NCI-H460 (cell line): ENCODE results near the gene NDUFA13. TPM values are rescaled to one million over a fixed set of nuclear protein-coding genes. Genes with fewer than 3 reads are reported as not detected.

Experiments used
- DNase-seq: peaks from one replicate; pipeline ENCODE4 v3.0.0-alpha.2; 2016; ENCODE audit warnings: low read depth; ENCODE audit errors: extremely low read depth
- total RNA-seq: library from RNA; depleted of rRNA; stranded (reverse); fragments of >200 nt; shearing (Covaris generic); gene quantifications from 2 replicates; pipeline ENCODE4 v1.2.3, GENCODE V29; 2014; rRNA removed

NDUFA13 gene
- total RNA-seq, 1 experiment from 2014 or later: 134 TPM

DNA sequence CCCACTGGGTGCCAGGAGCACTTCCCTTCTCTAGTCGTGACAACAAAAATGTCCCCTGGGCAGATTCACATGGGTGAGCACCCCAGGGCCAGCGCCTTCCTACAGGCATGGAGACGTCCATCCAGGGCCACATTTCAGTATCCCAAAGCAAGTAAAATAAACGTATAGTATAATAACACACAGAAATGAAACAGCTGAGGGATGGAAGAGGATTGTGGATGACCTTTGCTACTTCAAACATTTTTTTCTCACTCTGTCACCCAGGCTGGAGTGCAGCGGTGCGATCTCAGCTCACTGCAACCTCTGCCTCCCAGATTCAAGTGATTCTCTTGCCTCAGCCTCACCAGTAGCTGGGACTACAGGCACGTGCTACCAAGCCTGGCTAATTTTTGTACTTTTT is 50.3 kb downstream of the NDUFA13 start:
- no peak for DNase-seq

DNA sequence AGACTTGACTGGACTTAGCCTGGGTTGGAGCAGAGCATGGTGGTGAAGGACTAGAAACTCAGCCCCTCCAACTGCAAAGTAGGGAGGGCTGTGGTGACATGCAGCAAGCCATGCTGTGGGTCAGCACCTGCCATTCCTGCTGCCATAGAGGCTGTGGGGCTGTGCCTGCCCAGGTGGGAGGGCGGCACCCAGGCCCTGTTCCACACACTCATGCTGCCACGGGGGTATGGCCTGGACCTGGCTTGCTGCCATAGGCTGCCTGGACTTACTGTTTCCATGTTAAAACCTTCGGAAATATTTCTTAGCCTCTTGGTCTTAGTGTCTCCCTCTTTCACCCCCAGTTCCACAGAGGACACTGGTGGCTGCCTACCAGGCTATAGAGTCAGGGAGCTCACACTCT is 51.4 kb downstream of the NDUFA13 start:
- no peak for DNase-seq

DNA sequence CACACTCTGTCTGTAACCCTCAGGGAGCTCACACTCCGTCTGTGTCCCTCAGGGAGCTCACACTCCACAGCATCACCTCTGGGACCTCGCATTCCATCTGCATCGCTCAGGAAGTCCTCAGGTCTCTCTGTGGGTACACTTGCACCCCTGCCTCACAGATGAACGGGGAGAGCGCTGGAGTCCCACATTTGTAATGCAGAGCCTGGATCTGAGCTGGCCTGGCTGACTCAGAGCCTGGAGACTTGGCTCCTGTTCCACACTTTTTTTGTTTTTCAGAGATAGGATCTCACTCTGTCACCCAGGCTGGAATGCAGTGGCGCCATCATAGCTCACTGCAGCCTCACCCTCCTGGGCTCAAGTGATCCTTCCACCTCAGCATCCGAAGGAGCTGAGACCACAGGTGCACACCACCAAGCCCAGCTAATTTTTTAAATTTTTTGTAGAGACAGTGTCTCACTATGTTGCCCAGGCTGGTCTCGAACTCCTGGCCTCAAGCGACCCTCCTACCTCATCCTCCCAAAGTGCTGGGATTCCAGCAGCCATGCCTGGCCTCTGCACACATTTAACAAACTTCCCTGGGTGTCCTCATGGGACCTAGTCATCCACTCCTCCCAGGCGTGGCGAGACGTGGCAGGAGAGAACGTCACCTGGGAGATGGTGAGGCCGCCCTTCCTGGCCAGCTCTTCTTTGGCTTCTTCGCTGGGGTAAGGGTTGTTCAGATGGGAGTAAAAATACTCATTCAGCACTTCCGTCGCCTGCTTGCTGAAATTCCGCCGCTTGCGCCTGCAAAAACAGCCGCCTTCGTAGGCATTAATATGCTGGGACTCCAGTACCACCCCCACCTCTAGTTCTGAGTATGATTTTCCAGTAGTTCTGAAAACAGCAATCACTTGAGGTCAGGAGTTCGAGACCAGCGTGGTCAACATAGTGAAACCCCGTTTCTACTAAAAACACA is 53.1 kb downstream of the NDUFA13 start:
- no peak for DNase-seq

- no peak for DNase-seq
Observed at GRCh38 chr19:19570571-19570970, 54.5 kb downstream of the NDUFA13 start.

- no peak for DNase-seq
Observed at GRCh38 chr19:19571071-19571786, 55.2 kb downstream of the NDUFA13 start.

DNA sequence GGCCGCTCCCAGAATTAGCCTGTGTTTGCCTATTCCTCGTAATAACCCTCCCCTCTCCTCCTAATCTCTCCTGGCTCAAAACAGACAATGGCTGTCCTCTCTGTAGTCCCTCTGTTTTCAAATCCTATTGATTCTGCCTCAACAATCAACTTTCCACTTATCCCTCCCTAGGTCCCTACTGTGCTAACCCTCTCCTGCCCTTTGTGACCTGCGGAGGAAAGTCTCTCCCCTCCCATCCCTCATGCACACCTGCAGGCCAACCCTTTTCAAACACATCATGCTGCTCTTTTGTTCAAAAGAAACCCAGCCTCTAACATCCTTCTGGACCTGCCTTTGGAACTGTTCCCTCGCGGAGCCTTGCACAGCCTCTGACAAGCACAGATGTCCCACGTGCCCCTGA is 59.4 kb downstream of the NDUFA13 start:
- no peak for DNase-seq

Other genes starting within 250 kb of the NDUFA13 start
- 0.07 TPM in 1 of 2 replicates, not detected in the other for gene TM6SF2, start 242.9 kb upstream of the NDUFA13 start, total RNA-seq
- 18.7 and 19.5 TPM in 2 replicates for gene SUGP1, start 195.7 kb upstream of the NDUFA13 start, total RNA-seq
- 15.0 and 19.4 TPM in 2 replicates for gene MAU2, start 195.4 kb upstream of the NDUFA13 start, total RNA-seq
- gene GATAD2A, start 110.5 kb upstream of the NDUFA13 start, total RNA-seq: 28.2 and 31.3 TPM in 2 replicates
- gene TSSK6, start 677 bp upstream of the NDUFA13 start, total RNA-seq: 2.2 and 3.2 TPM in 2 replicates
- 1.3 and 2.5 TPM in 2 replicates for gene YJEFN3, start 12.7 kb downstream of the NDUFA13 start, total RNA-seq
- 0.02 and 0.12 TPM in 2 replicates for gene CILP2, start 22.0 kb downstream of the NDUFA13 start, total RNA-seq
- 0.57 TPM in 1 of 2 replicates, not detected in the other for gene PBX4, start 102.5 kb downstream of the NDUFA13 start, total RNA-seq
- 1.5 and 2.5 TPM in 2 replicates for gene LPAR2, start 112.0 kb downstream of the NDUFA13 start, total RNA-seq
- gene GMIP, start 127.4 kb downstream of the NDUFA13 start, total RNA-seq: 2.2 and 4.4 TPM in 2 replicates
- 27.9 and 29.9 TPM in 2 replicates for gene ATP13A1, start 147.5 kb downstream of the NDUFA13 start, total RNA-seq
- 6.6 and 7.0 TPM in 2 replicates for gene ZNF101, start 152.6 kb downstream of the NDUFA13 start, total RNA-seq
- gene ZNF14, start 216.9 kb downstream of the NDUFA13 start, total RNA-seq: 5.5 and 6.0 TPM in 2 replicates